HEK293 (cell line): ENCODE measurements around the gene RPS19.

Source experiments
- BCL11A ChIP-seq: fragments of 450-650 bp; formaldehyde crosslinking; IDR thresholded peaks from 2 replicates; pipeline ENCODE4 v1.5.1; 2016; ENCODE audit warnings: low read depth, missing biosample characterization, missing genetic modification characterization
- BCL11B ChIP-seq: fragments of 450-650 bp; formaldehyde crosslinking; IDR thresholded peaks from 2 replicates; pipeline ENCODE4 v1.5.1; 2016; ENCODE audit warnings: low read depth, missing biosample characterization, missing genetic modification characterization
- ZBTB7A ChIP-seq: fragments of 450-650 bp; formaldehyde crosslinking; IDR thresholded peaks from 2 replicates; pipeline ENCODE4 v1.5.1; 2016; ENCODE audit warnings: low read depth, missing biosample characterization, missing genetic modification characterization
- ZNF549 ChIP-seq: fragments of 450-650 bp; IDR thresholded peaks from 2 replicates; pipeline ENCODE4 v1.5.1; 2018; ENCODE audit warnings: missing biosample characterization, missing genetic modification characterization, mild to moderate bottlenecking, inconsistent platforms, moderate library complexity
- TF ChIP-seq, protein P1 (sequence below): fragments of 450-650 bp; formaldehyde crosslinking; IDR thresholded peaks from 2 replicates; pipeline ENCODE4 v1.5.1; 2016; ENCODE audit warnings: missing biosample characterization, missing genetic modification characterization

DNA sequence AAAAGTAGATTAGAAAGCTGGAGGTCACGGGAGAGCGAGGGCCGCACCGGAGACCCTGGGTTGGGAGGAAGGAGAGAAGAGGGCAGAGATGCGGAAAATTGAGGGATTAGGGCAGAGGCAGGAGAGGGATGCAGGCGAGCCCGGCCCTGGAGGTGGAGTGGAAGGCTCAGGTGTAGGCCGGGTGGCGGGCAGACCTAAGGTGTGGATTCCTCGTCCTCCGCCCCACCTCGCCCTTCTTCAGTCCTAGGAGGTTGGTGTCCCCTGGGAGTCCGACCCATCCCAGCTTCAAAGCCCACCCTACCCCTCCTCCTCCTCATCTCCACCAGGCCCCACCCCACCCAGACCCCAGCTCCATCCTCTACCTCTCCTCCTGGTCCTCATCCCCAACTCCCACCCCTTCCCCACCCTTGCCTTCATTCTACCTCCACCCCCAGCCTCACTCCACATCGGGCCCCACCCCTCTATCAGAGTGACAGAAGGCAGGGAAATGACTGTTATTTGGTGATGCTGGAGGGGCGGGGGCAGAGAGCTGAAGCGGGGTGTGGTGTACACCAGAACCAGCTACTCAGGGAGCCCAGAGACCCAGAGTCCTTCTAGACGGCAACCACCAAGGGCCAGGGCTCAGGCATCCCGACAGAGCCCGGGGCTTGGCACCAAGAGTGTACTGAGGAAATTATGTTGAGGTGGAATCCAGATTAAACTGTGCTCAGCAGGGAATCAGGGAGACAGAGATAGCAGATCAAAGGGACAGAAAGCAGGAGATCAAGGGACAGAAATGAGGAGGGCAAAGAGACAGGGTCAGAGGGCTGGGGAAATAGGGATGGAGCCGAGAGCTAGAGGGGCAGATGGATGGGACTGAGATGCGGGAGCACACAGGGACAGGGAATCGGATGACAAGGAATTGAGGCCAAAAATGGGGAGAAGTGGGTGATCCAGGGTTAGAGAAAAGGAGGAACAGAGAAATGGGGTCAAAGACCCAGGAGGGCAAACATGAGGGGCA lies 61.8 kb downstream of the RPS19 start:
- TF ChIP-seq BCL11B (tag by site-specific recombination), result no peak
- no peak for TF ChIP-seq BCL11A (tag by site-specific recombination)
- TF ChIP-seq, protein P1, sequence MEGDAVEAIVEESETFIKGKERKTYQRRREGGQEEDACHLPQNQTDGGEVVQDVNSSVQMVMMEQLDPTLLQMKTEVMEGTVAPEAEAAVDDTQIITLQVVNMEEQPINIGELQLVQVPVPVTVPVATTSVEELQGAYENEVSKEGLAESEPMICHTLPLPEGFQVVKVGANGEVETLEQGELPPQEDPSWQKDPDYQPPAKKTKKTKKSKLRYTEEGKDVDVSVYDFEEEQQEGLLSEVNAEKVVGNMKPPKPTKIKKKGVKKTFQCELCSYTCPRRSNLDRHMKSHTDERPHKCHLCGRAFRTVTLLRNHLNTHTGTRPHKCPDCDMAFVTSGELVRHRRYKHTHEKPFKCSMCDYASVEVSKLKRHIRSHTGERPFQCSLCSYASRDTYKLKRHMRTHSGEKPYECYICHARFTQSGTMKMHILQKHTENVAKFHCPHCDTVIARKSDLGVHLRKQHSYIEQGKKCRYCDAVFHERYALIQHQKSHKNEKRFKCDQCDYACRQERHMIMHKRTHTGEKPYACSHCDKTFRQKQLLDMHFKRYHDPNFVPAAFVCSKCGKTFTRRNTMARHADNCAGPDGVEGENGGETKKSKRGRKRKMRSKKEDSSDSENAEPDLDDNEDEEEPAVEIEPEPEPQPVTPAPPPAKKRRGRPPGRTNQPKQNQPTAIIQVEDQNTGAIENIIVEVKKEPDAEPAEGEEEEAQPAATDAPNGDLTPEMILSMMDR (tag by site-specific recombination), result no peak
- TF ChIP-seq ZBTB7A (tag by site-specific recombination), result no peak
- TF ChIP-seq ZNF549 (tag by site-specific recombination), result no peak
